ENCODE measurements around the gene ARIH1.
"Not testable (repeated sequence)": the region's sequence is repeated elsewhere in the genome, so short reads cannot be mapped to it uniquely, and the experiment has no call there.

Gene ARIH1

GRCh38 chr15:72475674-72476073, 1.5 kb downstream of the ARIH1 start:
- Histone ChIP-seq H3K4me3 (ENCODE audit: severe bottlenecking) (peak overlapping the region; percentile 79), H3K9me3 (ENCODE audit: severe bottlenecking) (no peaks in the 10 kb centered on the region), H3K27me3 (ENCODE audit: insufficient read depth, poor library complexity, severe bottlenecking) (no peaks in the 10 kb centered on the region), H3K27ac (ENCODE audit: poor library complexity, severe bottlenecking) (peak overlapping the region; percentile 85), H3K4me1 (ENCODE audit: insufficient read depth, poor library complexity, severe bottlenecking) (peaks cover 18% of the 10 kb centered on the region), H3K36me3 (ENCODE audit: low read depth) (peaks cover 52% of the 10 kb centered on the region)
- no peak for TF ChIP-seq CTCF (IDR thresholded peaks at IDR 0.05; ENCODE audit: poor library complexity, severe bottlenecking)
- ATAC-seq (ENCODE audit: low read depth) (no peak), DNase-seq (ENCODE audit: low spot score) (no peak)

DNA sequence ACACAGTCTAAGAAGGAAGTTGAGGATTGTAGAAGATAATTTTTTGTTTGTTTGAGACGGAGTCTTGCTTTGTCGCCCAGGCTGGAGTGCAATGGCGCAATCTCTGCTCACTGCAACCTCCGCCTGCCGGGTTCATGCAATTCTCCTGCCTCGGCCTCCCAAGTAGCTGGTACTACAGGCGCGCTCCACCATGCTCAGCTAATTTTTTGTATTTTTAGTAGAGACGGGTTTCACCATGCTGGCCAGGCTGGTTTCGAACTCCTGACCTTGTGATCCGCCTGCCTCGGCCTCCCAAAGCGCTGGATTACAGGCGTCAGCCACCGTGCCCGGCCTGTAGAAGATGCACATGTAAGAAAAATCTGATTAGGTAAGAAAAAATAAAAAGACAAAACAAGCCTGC, 2.2 kb downstream of the ARIH1 start:
- H3K36me3 ChIP-seq (ENCODE audit: low read depth), result peaks cover 58% of the 10 kb centered on the region
- H3K9me3 ChIP-seq (ENCODE audit: severe bottlenecking); DNase-seq (ENCODE audit: low spot score); H3K27ac ChIP-seq (ENCODE audit: poor library complexity, severe bottlenecking); ATAC-seq (ENCODE audit: low read depth); H3K27me3 ChIP-seq (ENCODE audit: insufficient read depth, poor library complexity, severe bottlenecking): not testable (repeated sequence)
- H3K4me3 ChIP-seq (ENCODE audit: severe bottlenecking), result peak overlapping the region; percentile 79
- H3K4me1 ChIP-seq (ENCODE audit: insufficient read depth, poor library complexity, severe bottlenecking), result peaks cover 22% of the 10 kb centered on the region

DNA sequence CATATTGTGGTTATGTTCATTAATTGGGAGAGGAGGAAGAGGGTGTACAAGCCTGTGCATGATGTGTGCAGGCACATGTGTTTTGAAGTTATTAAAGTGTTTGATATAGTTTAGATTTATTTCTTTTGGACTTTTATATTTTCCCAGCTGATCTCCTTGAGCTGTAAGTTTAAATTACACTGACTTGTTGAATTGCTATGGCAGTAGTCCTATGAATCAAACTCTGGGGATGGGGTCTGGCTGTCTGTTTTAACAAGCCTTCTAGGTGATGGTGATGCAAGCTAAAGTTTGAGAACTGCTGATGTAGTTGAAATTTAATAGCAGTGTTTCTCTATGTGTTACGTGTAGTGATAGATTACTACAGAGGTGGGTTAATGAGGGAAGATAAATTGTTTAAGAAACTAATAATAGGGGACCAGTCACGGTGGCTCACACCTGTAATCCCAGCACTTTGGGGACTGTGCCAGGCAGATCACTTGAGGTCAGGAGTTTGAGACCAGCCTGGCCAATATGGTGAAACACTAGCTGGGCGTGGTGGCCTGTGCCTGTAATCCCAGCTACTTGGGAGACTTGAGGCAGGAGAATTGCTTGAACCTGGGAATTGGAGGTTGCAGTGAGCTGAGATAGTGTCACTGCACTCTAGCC, 7.0 kb downstream of the ARIH1 start:
- no peak for TF ChIP-seq CTCF (IDR thresholded peaks at IDR 0.05; ENCODE audit: poor library complexity, severe bottlenecking)
- ATAC-seq (ENCODE audit: low read depth), result no peak
- H3K36me3 ChIP-seq (ENCODE audit: low read depth), result peaks cover 81% of the 10 kb centered on the region

DNA sequence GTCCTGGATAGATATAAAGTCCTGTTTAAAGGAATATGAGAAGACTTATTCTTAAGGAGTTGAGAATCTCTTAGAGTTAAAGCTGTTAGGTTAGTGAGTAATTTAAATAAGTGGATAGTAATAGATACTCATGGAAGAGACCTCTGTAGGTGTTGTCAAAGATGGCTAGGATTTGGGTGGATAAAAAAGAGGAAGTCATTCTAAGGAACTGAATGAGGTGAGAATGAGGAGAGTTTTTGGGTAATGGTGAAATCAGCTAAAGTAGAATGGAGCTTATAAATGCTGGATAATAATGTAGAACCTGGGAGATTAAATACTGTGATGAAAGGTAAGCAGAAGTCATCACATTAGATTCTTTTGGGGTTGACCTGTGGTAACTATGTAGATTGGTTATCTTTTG, 8.1 kb downstream of the ARIH1 start:
- H3K4me1 ChIP-seq (ENCODE audit: insufficient read depth, poor library complexity, severe bottlenecking), result peaks cover 24% of the 10 kb centered on the region
- H3K4me3 ChIP-seq (ENCODE audit: severe bottlenecking), result no peak overlapping the region
- no peak overlapping the region for H3K27ac ChIP-seq (ENCODE audit: poor library complexity, severe bottlenecking)
- ATAC-seq (ENCODE audit: low read depth) (no peak), DNase-seq (ENCODE audit: low spot score) (no peak)
- TF ChIP-seq CTCF (IDR thresholded peaks at IDR 0.05; ENCODE audit: poor library complexity, severe bottlenecking), result no peak
- no peaks in the 10 kb centered on the region for H3K9me3 ChIP-seq (ENCODE audit: severe bottlenecking)
- H3K36me3 ChIP-seq (ENCODE audit: low read depth), result peaks cover 70% of the 10 kb centered on the region
- H3K27me3 ChIP-seq (ENCODE audit: insufficient read depth, poor library complexity, severe bottlenecking), result no peaks in the 10 kb centered on the region

More for the DNA sequence above, 7.0 kb downstream of the ARIH1 start:
- no peak overlapping the region for H3K27ac ChIP-seq (ENCODE audit: poor library complexity, severe bottlenecking)
- H3K4me3 ChIP-seq (ENCODE audit: severe bottlenecking), result no peak overlapping the region
- no peaks in the 10 kb centered on the region for H3K27me3 ChIP-seq (ENCODE audit: insufficient read depth, poor library complexity, severe bottlenecking)
- no peaks in the 10 kb centered on the region for H3K9me3 ChIP-seq (ENCODE audit: severe bottlenecking)
- peaks cover 24% of the 10 kb centered on the region for H3K4me1 ChIP-seq (ENCODE audit: insufficient read depth, poor library complexity, severe bottlenecking)
- DNase-seq (ENCODE audit: low spot score), result no peak

DNA sequence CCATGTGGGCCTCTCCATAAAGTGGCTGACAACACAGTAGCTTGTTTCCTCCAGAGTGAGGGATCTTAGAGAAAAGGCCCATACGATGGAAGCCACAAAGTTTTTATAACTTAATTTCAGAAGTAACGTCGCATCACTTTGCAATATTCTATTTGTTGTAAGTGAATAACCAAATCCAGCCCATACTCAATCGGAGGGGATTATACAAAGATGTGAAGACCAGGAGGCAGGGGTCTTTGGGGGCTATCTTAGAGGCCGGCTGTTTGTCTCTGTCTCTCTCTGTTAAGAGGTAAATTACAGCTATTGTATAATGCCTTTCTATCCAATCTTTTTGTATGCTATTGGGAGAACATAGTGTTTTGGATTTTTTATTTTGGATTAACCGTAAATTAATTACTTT, 9.1 kb downstream of the ARIH1 start:
- Histone ChIP-seq H3K36me3 (ENCODE audit: low read depth) (peaks cover 62% of the 10 kb centered on the region), H3K27me3 (ENCODE audit: insufficient read depth, poor library complexity, severe bottlenecking) (no peaks in the 10 kb centered on the region), H3K4me3 (ENCODE audit: severe bottlenecking) (no peak overlapping the region), H3K9me3 (ENCODE audit: severe bottlenecking) (no peaks in the 10 kb centered on the region), H3K4me1 (ENCODE audit: insufficient read depth, poor library complexity, severe bottlenecking) (peaks cover 26% of the 10 kb centered on the region), H3K27ac (ENCODE audit: poor library complexity, severe bottlenecking) (no peak overlapping the region)
- DNase-seq (ENCODE audit: low spot score), result no peak
- no peak for TF ChIP-seq CTCF (IDR thresholded peaks at IDR 0.05; ENCODE audit: poor library complexity, severe bottlenecking)
- no peak for ATAC-seq (ENCODE audit: low read depth)

Measured in RWPE2 (cell line).